ENCODE data around the gene COL6A1. TPM values are rescaled to one million over a fixed set of nuclear protein-coding genes. Genes with fewer than 3 reads are reported as not detected.
A peak's percentile ranks its signal among the peaks of the same experiment; 100 is the strongest.

The COL6A1 gene
- total and polyA plus RNA-seq, 2 of the 4 experiments (the other 2 are of a cell fraction), result 173 to 1,578 TPM

GRCh38 chr21:46033410-46034400 lies 52.1 kb downstream of the COL6A1 start:
- Histone ChIP-seq H3K4me2 (ENCODE audit: low read depth, low read length) (no peak overlapping the region), H3K4me1 (ENCODE audit: control insufficient read depth, insufficient read depth, low read length) (peaks cover 29% of the 10 kb centered on the region), H2BK20ac (ENCODE audit: low read depth, low read length) (peak overlapping the region; percentile 84), H3K9me3 (ENCODE audit: control insufficient read depth, insufficient read depth, low read length) (peaks cover 2% of the 10 kb centered on the region; the same call in 1 of the 2 replicates), H2BK120ac (ENCODE audit: low read depth, low read length) (peak overlapping the region; percentile 95), H3K9ac (ENCODE audit: low read depth, low read length) (no peak overlapping the region), H3K36me3 (ENCODE audit: control insufficient read depth, insufficient read depth, low read length) (no peaks in the 10 kb centered on the region), H3K56ac (ENCODE audit: extremely low read depth, insufficient read depth, low read length) (no peak overlapping the region), H4K91ac (ENCODE audit: insufficient read depth, low read depth, low read length) (peak overlapping the region; percentile 50), H2AK5ac (ENCODE audit: low read depth, low read length) (peak overlapping the region; percentile 97), H3K27ac (ENCODE audit: insufficient read depth, low read length) (peak overlapping the region; percentile 71), H2AK9ac (replicated peaks; ENCODE audit: low read depth, low read length, poor library complexity) (peak overlapping the region; percentile 7), H3K9me1 (ENCODE audit: insufficient read depth, low read length) (peaks cover 11% of the 10 kb centered on the region; the same call in 1 of the 2 replicates), H3K27me3 (ENCODE audit: control insufficient read depth, insufficient read depth, low read length) (no peaks in the 10 kb centered on the region), H4K20me1 (ENCODE audit: insufficient read depth, low read length) (no peaks in the 10 kb centered on the region), H3K4me3 (ENCODE audit: insufficient read depth, low read depth, low read length) (no peak overlapping the region), H3K23ac (ENCODE audit: low read depth, low read length) (no peak overlapping the region), H3K79me1 (ENCODE audit: low read depth in 1 of 2, low read length in 2 of 2) (peaks cover 0 to 20% of the 10 kb centered on the region in 2 experiments; a peak in 1 of 4 replicates), H4K8ac (ENCODE audit: low read depth in 2 of 2, low read length in 2 of 2) (peak overlapping the region; percentile 18 to 79; a peak in 1 of 4 replicates), H2AFZ (replicated peaks; ENCODE audit: low read length, poor library complexity) (peak overlapping the region; percentile 2), H3K14ac (replicated peaks; ENCODE audit: low read depth, low read length) (peak overlapping the region; percentile 81), H3K4ac (ENCODE audit: low read depth, low read length) (peak overlapping the region; percentile 81), H2BK5ac (ENCODE audit: low read depth, low read length, poor library complexity, severe bottlenecking) (peak overlapping the region; percentile 72), H4K5ac (ENCODE audit: low read depth, low read length) (peak overlapping the region; percentile 13; the same call in 1 of the 2 replicates), H3K18ac (ENCODE audit: low read depth, low read length) (peak overlapping the region; percentile 81), H2BK15ac (ENCODE audit: low read depth, low read length) (peak overlapping the region; percentile 63; the same call in 2 of the 3 replicates)
- ChIA-PET CTCF (no interaction called here), POLR2A (ENCODE audit: unreplicated experiment) (no interaction called here)
- in situ Hi-C loops (cut with MboI; ENCODE audit: low sequenced_read_pairs) (no loop called here), intact Hi-C loops (cut with micrococcal nuclease) (no loop called here), dilution Hi-C loops (cut with HindIII; ENCODE audit: low sequenced_read_pairs, unreplicated experiment) (no loop called here)
- WGBS, 2 experiments (ENCODE audit: extremely low coverage in 2 of 2, insufficient read length in 1 of 2), result 86% methylated on average over 8 of the region's 64 CpGs; no CpG with 5 or more reads in 1 of the 2 experiments
- no peak for TF ChIP-seq FOS (IDR thresholded peaks at IDR 0.05; ENCODE audit: low read depth, low read length)
- TF ChIP-seq NFE2L2 (IDR thresholded peaks at IDR 0.05; ENCODE audit: low read depth, low read length), result 0 out of 2 replicates have a peak, but pooled peaks have one; percentile 12
- DNase-seq, result peak; percentile 78
- peak; percentile 19 for ATAC-seq (ENCODE audit: low read depth)
- BruUV-seq (replicated peaks), result no TSS peak

Data from IMR-90 (cell line).